Measurements from ENCODE around the gene TRIM40. TPM values are rescaled to one million over a fixed set of nuclear protein-coding genes. Genes with fewer than 3 reads are reported as not detected.

The TRIM40 gene, protein sequence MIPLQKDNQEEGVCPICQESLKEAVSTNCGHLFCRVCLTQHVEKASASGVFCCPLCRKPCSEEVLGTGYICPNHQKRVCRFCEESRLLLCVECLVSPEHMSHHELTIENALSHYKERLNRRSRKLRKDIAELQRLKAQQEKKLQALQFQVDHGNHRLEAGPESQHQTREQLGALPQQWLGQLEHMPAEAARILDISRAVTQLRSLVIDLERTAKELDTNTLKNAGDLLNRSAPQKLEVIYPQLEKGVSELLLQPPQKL
- total RNA-seq (2016; rRNA removed; fragmentation: Illumina TruSeq; extraction: Trizol) (0.13 TPM in 1 of 2 replicates, not detected in the other), polyA plus RNA-seq (2011; rRNA removed) (0.58 and 0.88 TPM in 2 replicates), polyA minus RNA-seq (2011; rRNA and poly(A)+ RNA removed; ENCODE audit: low replicate concordance) (0.21 and 0.82 TPM in 2 replicates), Bru-seq, nascent RNA (percentile 22 among the genes with signal in this experiment), BruChase-seq, experiment 1, labeled RNA remaining after a 6-hour chase (percentile 22 among the genes with signal in this experiment), BruChase-seq, experiment 2, labeled RNA remaining after a 2-hour chase (percentile 22 among the genes with signal in this experiment)
- total RNA-seq (2016; cell fraction: cytosol; rRNA removed; fragmentation: Illumina TruSeq; extraction: Trizol; ENCODE audit: low read depth) = not detected in 2 replicates
- total RNA-seq (2016; cell fraction: insoluble cytoplasmic fraction; rRNA removed; fragmentation: Illumina TruSeq; extraction: Trizol) = 0.09 and 0.10 TPM in 2 replicates
- total RNA-seq (2016; cell fraction: membrane; rRNA removed; fragmentation: Illumina TruSeq; extraction: Trizol) = not detected in 2 replicates
- total RNA-seq (2016; cell fraction: nucleus; rRNA removed; fragmentation: Illumina TruSeq; extraction: Trizol) = not detected in 2 replicates
- 0.39 and 0.55 TPM in 2 replicates for polyA plus RNA-seq (2011; cell fraction: cytosol; rRNA removed)
- polyA plus RNA-seq (2011; cell fraction: nucleus; rRNA removed) = 0.53 and 0.64 TPM in 2 replicates
- 0.29 TPM in 1 of 2 replicates, not detected in the other for polyA plus RNA-seq (2012)
- not detected in 2 replicates for polyA plus RNA-seq (2016; cell fraction: cytosol; fragmentation: Illumina TruSeq; extraction: Trizol; ENCODE audit: low read depth)
- 0.12 TPM in 1 of 2 replicates, not detected in the other for polyA plus RNA-seq (2016; cell fraction: insoluble cytoplasmic fraction; fragmentation: Illumina TruSeq; extraction: Trizol; ENCODE audit: low read depth)
- polyA plus RNA-seq (2016; cell fraction: membrane; fragmentation: Illumina TruSeq; extraction: Trizol; ENCODE audit: low read depth) = not detected in 2 replicates
- not detected in 2 replicates for polyA plus RNA-seq (2016; cell fraction: nucleus; fragmentation: Illumina TruSeq; extraction: Trizol; ENCODE audit: insufficient read depth, low read depth)
- polyA minus RNA-seq (2011; cell fraction: cytosol; rRNA and poly(A)+ RNA removed) = 0.69 TPM in 1 of 2 replicates, not detected in the other
- 0.64 and 0.75 TPM in 2 replicates for polyA minus RNA-seq (2011; cell fraction: nucleus; rRNA and poly(A)+ RNA removed)
- long read RNA-seq, experiment 1 = 0 reads
- long read RNA-seq, experiment 2 = 0 reads

DNA sequence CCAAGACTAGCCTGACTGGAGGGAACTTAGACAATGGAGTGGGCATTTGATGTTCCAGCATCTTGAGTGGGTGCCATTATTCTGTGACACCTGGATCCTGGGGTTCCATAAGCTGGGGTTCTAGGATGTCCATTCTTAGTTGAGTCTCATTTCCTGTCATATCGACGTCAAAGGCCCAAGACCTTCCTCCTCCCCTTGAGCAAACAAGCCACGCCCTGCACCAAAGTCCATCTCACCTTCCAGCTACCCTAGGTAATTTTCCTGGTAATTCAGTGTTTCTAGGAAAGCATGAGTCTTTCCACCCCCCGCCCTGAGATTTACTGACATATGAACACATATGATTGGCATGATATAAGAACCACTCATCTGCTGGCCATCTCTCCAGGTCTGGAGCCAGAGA is at the start of gene TRIM40:
Gene TRIM40 (plus strand): TSS at position 384 of the 400 bp plus-strand sequence. CDS start 897 bp downstream, outside the sequence.
- FAIRE-seq (no peak), DNase-seq (ENCODE audit: low spot score) (peak; percentile 55), ATAC-seq (no peak)
- peak within 1 kb of the TSS in 1 of 3 experiments; percentile 7; a peak in 2 of 6 replicates for H3K4me3 ChIP-seq (replicated peaks in 1 of 3; ENCODE audit: insufficient read depth in 1 of 3, low read depth in 2 of 3, low read length in 3 of 3)
- ChIA-PET CTCF (ENCODE audit: low intra/inter-chr PET ratio, low total read pairs) (interaction anchor here (1.5 kb wide), 1 partner anchor 32 kb away, joined by 4 read pairs; no protein-coding TSS in a partner anchor), POLR2A (interaction anchor here (0.8 to 4.7 kb wide), 5 partner anchors 19 to 69 kb away, joined by 3 to 23 read pairs (median 3); partner anchors contain the start of genes PPP1R11 and TRIM15)
- H3K79me2 ChIP-seq (ENCODE audit: insufficient read depth, low read length) = no peaks in the 10 kb centered on the region
- in situ Hi-C loops (cut with HindIII; ENCODE audit: extremely low pct_ligation_motif_present, low pct_unique_long_range_greater_than_20kb) = no loop called here
- no peak within 1 kb of the TSS for H3K9ac ChIP-seq (ENCODE audit: insufficient read depth, low read depth, low read length)
- no peaks in the 10 kb centered on the region for H3K36me3 ChIP-seq (replicated peaks in 1 of 2; ENCODE audit: control insufficient read depth in 1 of 2, insufficient read depth in 2 of 2, low read length in 2 of 2)
- H2AFZ ChIP-seq (ENCODE audit: low read length) = no peak within 1 kb of the TSS
- intact Hi-C loops (cut with micrococcal nuclease; ENCODE audit: unreplicated experiment) = loop anchor here (2.0 kb wide), 1 partner anchor 69 kb away; the partner anchor contains the start of gene PPP1R11
- H3K27ac ChIP-seq (ENCODE audit: extremely low read length, insufficient read depth, low read length) = peak within 1 kb of the TSS; percentile 72
- WGBS (ENCODE audit: low lambda C conversion rate) = 22% methylated on average over 4 of the region's 4 CpGs
- peaks cover 82% of the 10 kb centered on the region for H3K4me1 ChIP-seq (ENCODE audit: insufficient read depth, low read length)
- no TSS peak for BruUV-seq (replicated peaks)
- H3K9me3 ChIP-seq (ENCODE audit: low read length) = no peaks in the 10 kb centered on the region
- no peaks in the 10 kb centered on the region for H3K27me3 ChIP-seq (ENCODE audit: control insufficient read depth in 1 of 2, insufficient read depth in 2 of 2, low read length in 2 of 2)
- H4K20me1 ChIP-seq (ENCODE audit: insufficient read depth, low read length) = no peaks in the 10 kb centered on the region
- peak within 1 kb of the TSS; percentile 38 for H3K4me2 ChIP-seq (ENCODE audit: low read depth, low read length)
- TF ChIP-seq, protein P1, sequence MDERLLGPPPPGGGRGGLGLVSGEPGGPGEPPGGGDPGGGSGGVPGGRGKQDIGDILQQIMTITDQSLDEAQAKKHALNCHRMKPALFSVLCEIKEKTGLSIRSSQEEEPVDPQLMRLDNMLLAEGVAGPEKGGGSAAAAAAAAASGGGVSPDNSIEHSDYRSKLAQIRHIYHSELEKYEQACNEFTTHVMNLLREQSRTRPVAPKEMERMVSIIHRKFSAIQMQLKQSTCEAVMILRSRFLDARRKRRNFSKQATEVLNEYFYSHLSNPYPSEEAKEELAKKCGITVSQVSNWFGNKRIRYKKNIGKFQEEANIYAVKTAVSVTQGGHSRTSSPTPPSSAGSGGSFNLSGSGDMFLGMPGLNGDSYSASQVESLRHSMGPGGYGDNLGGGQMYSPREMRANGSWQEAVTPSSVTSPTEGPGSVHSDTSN (CRISPR knock-in tag; IDR thresholded peaks at IDR 0.05) = no peak
- TF ChIP-seq ZNF33A (CRISPR knock-in tag; IDR thresholded peaks at IDR 0.05; ENCODE audit: borderline replicate concordance) (no peak), SAP130 (CRISPR knock-in tag; IDR thresholded peaks at IDR 0.05; ENCODE audit: low read depth) (peak; percentile 48; the same call in 1 of the 2 replicates), MXI1 (IDR thresholded peaks at IDR 0.05; ENCODE audit: borderline replicate concordance, low read depth, low read length) (no peak), ZZZ3 (CRISPR knock-in tag; IDR thresholded peaks at IDR 0.05; ENCODE audit: borderline replicate concordance) (no peak), DPF2 (CRISPR knock-in tag; IDR thresholded peaks at IDR 0.05; ENCODE audit: borderline replicate concordance, low read depth) (0 out of 2 replicates have a peak, but pooled peaks have one; percentile 27), TAF15 (IDR thresholded peaks at IDR 0.05; ENCODE audit: low read depth, low read length, poor library complexity, severe bottlenecking) (no peak), ZNF670 (CRISPR knock-in tag; IDR thresholded peaks at IDR 0.05; ENCODE audit: borderline replicate concordance) (no peak), ZNF30 (CRISPR knock-in tag; IDR thresholded peaks at IDR 0.05) (no peak), ZNF570 (CRISPR knock-in tag; IDR thresholded peaks at IDR 0.05; ENCODE audit: borderline replicate concordance) (no peak)
- TF ChIP-seq, protein P2, sequence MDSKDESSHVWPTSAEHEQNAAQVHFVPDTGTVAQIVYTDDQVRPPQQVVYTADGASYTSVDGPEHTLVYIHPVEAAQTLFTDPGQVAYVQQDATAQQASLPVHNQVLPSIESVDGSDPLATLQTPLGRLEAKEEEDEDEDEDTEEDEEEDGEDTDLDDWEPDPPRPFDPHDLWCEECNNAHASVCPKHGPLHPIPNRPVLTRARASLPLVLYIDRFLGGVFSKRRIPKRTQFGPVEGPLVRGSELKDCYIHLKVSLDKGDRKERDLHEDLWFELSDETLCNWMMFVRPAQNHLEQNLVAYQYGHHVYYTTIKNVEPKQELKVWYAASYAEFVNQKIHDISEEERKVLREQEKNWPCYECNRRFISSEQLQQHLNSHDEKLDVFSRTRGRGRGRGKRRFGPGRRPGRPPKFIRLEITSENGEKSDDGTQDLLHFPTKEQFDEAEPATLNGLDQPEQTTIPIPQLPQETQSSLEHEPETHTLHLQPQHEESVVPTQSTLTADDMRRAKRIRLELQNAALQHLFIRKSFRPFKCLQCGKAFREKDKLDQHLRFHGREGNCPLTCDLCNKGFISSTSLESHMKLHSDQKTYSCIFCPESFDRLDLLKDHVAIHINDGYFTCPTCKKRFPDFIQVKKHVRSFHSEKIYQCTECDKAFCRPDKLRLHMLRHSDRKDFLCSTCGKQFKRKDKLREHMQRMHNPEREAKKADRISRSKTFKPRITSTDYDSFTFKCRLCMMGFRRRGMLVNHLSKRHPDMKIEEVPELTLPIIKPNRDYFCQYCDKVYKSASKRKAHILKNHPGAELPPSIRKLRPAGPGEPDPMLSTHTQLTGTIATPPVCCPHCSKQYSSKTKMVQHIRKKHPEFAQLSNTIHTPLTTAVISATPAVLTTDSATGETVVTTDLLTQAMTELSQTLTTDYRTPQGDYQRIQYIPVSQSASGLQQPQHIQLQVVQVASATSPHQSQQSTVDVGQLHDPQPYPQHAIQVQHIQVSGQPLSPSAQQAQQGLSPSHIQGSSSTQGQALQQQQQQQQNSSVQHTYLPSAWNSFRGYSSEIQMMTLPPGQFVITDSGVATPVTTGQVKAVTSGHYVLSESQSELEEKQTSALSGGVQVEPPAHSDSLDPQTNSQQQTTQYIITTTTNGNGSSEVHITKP (CRISPR knock-in tag; IDR thresholded peaks at IDR 0.05; ENCODE audit: low read depth) = 0 out of 2 replicates have a peak, but pooled peaks have one; percentile 21

All from HepG2 (cell line).